ENCODE data around the gene FZD2. TPM values are rescaled to one million over a fixed set of nuclear protein-coding genes. Genes with fewer than 3 reads are reported as not detected.

Gene FZD2
- total and polyA plus RNA-seq, 2 of the 13 experiments (the other 11 are each of a cell fraction or from before 2014, with no cell fraction given), result 0.07 to 0.13 TPM

- TF ChIP-seq PATZ1 (CRISPR knock-in tag; IDR thresholded peaks at IDR 0.05), result peak; percentile 32; the same call in 1 of the 2 replicates
- TF ChIP-seq ZBTB39 (CRISPR knock-in tag; IDR thresholded peaks at IDR 0.05), result no peak
- TF ChIP-seq ESRRA (CRISPR knock-in tag; IDR thresholded peaks at IDR 0.05; ENCODE audit: low read depth), result no peak
- no peak for TF ChIP-seq NCOA2 (CRISPR knock-in tag; IDR thresholded peaks at IDR 0.05)
- TF ChIP-seq DNMT1 (CRISPR knock-in tag; IDR thresholded peaks at IDR 0.05), result no peak
- TF ChIP-seq ZNF441 (CRISPR knock-in tag; IDR thresholded peaks at IDR 0.05; ENCODE audit: borderline replicate concordance), result no peak
- TF ChIP-seq RNF219 (CRISPR knock-in tag; IDR thresholded peaks at IDR 0.05), result no peak
- TF ChIP-seq ZFX (CRISPR knock-in tag; IDR thresholded peaks at IDR 0.05; ENCODE audit: low read depth), result no peak
- no peak for TF ChIP-seq TEF (CRISPR knock-in tag; IDR thresholded peaks at IDR 0.05)
- TF ChIP-seq ZNF121 (CRISPR knock-in tag; IDR thresholded peaks at IDR 0.05), result no peak
- TF ChIP-seq PAXIP1 (CRISPR knock-in tag; conservative IDR thresholded peaks at IDR 0.05), result 0 out of 2 replicates have a peak, but pooled peaks have one; percentile 43
- TF ChIP-seq ZNF451 (CRISPR knock-in tag; IDR thresholded peaks at IDR 0.05), result no peak
- no peak for TF ChIP-seq POLR2A (IDR thresholded peaks at IDR 0.05; ENCODE audit: insufficient read depth in 1 of 2, low read depth in 2 of 2, low read length in 2 of 2)
- no peak for TF ChIP-seq ZNF781 (CRISPR knock-in tag; IDR thresholded peaks at IDR 0.05; ENCODE audit: borderline replicate concordance, not compliant biosample characterization)
- no peak for TF ChIP-seq ZNF770 (CRISPR knock-in tag; IDR thresholded peaks at IDR 0.05)
- no peak for TF ChIP-seq ZKSCAN8 (CRISPR knock-in tag; IDR thresholded peaks at IDR 0.05; ENCODE audit: borderline replicate concordance)
Observed at GRCh38 chr17:44543213-44543904, 13.9 kb upstream of the FZD2 start (continued).
